HG02623 (cell line): ENCODE data around the gene EFNA2.
"Not testable (repeated sequence)": the region's sequence is repeated elsewhere in the genome, so short reads cannot be mapped to it uniquely, and the experiment has no call there.

Experiments
- ATAC-seq: cut with Tn5 transposase; IDR thresholded peaks from one replicate; pipeline ENCODE4 v1.9.1; 2021; ENCODE audit warnings: moderate library complexity; ENCODE audit not compliant: unreplicated experiment

EFNA2 gene

GRCh38 chr19:1285737-1286360 is at the start of gene EFNA2:
TSS of gene EFNA2 (plus strand) at chr19:1285873. CDS start at chr19:1286169, 296 bp downstream.
- ATAC-seq: no peak

- no peak for ATAC-seq
Measured at GRCh38 chr19:1236576-1236975, 49.1 kb upstream of the EFNA2 start.

GRCh38 chr19:1237027-1237659 is 48.5 kb upstream of the EFNA2 start:
- ATAC-seq: no peak

- no peak for ATAC-seq
Measured at GRCh38 chr19:1237754-1238368, 47.8 kb upstream of the EFNA2 start, which contains the start of gene CBARP. TSS of gene CBARP (minus strand) at chr19:1238005. CDS start at chr19:1236100, 1,905 bp downstream.

- ATAC-seq: no peak
Measured at GRCh38 chr19:1238369-1239303, 47.0 kb upstream of the EFNA2 start.

GRCh38 chr19:1239420-1239795 is 46.3 kb upstream of the EFNA2 start:
- ATAC-seq: no peak

GRCh38 chr19:1239796-1240737 is 45.6 kb upstream of the EFNA2 start:
- ATAC-seq: peak; percentile 29

GRCh38 chr19:1240925-1241324 is 44.7 kb upstream of the EFNA2 start:
- ATAC-seq: no peak

GRCh38 chr19:1241417-1242095 is 44.1 kb upstream of the EFNA2 start, which contains the start of gene ATP5F1D:
TSS of gene ATP5F1D (plus strand) at chr19:1241751. CDS start at chr19:1241851, 100 bp downstream.
- ATAC-seq: peak; percentile 42

- no peak for ATAC-seq
Measured at GRCh38 chr19:1243768-1244692, 41.6 kb upstream of the EFNA2 start.

- ATAC-seq: no peak
Measured at GRCh38 chr19:1244693-1245451, 40.8 kb upstream of the EFNA2 start.

GRCh38 chr19:1245494-1246264 is 40.0 kb upstream of the EFNA2 start:
- ATAC-seq: no peak

GRCh38 chr19:1246265-1247087 is 39.2 kb upstream of the EFNA2 start:
- not testable (repeated sequence) for ATAC-seq

GRCh38 chr19:1247748-1248138 is 37.9 kb upstream of the EFNA2 start:
- no peak for ATAC-seq

- ATAC-seq: peak; percentile 5
Measured at GRCh38 chr19:1248139-1248785, 37.4 kb upstream of the EFNA2 start, which contains the start of gene MIDN. TSS of gene MIDN (plus strand) at chr19:1248583. CDS start at chr19:1250297, 1,714 bp downstream.
